Measurements from ENCODE around the gene RSPH1.

Gene RSPH1

GRCh38 chr21:42492201-42492600 is 3.8 kb downstream of the RSPH1 start:
- no peak overlapping the region for H3K4me3 ChIP-seq (replicated peaks; ENCODE audit: low read depth, low read length)
- no peak for TF ChIP-seq CTCF (IDR thresholded peaks at IDR 0.05; ENCODE audit: low read depth, low read length, missing control alignments)
- no peak for DNase-seq (ENCODE audit: extremely low read depth, low read depth)

- DNase-seq (ENCODE audit: extremely low read depth, low read depth): no peak
- no peak for TF ChIP-seq CTCF (IDR thresholded peaks at IDR 0.05; ENCODE audit: low read depth, low read length, missing control alignments)
- no peak overlapping the region for H3K4me3 ChIP-seq (replicated peaks; ENCODE audit: low read depth, low read length)
Observed at GRCh38 chr21:42491328-42491727, 4.7 kb downstream of the RSPH1 start.

- H3K4me3 ChIP-seq (replicated peaks; ENCODE audit: low read depth, low read length): no peak overlapping the region
- no peak for DNase-seq (ENCODE audit: extremely low read depth, low read depth)
- TF ChIP-seq CTCF (IDR thresholded peaks at IDR 0.05; ENCODE audit: low read depth, low read length, missing control alignments): no peak
Observed at GRCh38 chr21:42490720-42491119, 5.3 kb downstream of the RSPH1 start.

GRCh38 chr21:42489991-42490390 is 6.0 kb downstream of the RSPH1 start:
- no peak for TF ChIP-seq CTCF (IDR thresholded peaks at IDR 0.05; ENCODE audit: low read depth, low read length, missing control alignments)
- H3K4me3 ChIP-seq (replicated peaks; ENCODE audit: low read depth, low read length): no peak overlapping the region
- no peak for DNase-seq (ENCODE audit: extremely low read depth, low read depth)

GRCh38 chr21:42489006-42489563 is 6.9 kb downstream of the RSPH1 start:
- no peak overlapping the region for H3K4me3 ChIP-seq (replicated peaks; ENCODE audit: low read depth, low read length)
- DNase-seq (ENCODE audit: extremely low read depth, low read depth): no peak
- no peak for TF ChIP-seq CTCF (IDR thresholded peaks at IDR 0.05; ENCODE audit: low read depth, low read length, missing control alignments)

GRCh38 chr21:42486531-42486930 is 9.5 kb downstream of the RSPH1 start:
- no peak for DNase-seq (ENCODE audit: extremely low read depth, low read depth)
- H3K4me3 ChIP-seq (replicated peaks; ENCODE audit: low read depth, low read length): no peak overlapping the region
- no peak for TF ChIP-seq CTCF (IDR thresholded peaks at IDR 0.05; ENCODE audit: low read depth, low read length, missing control alignments)

GRCh38 chr21:42486072-42486471 is 10.0 kb downstream of the RSPH1 start:
- H3K4me3 ChIP-seq (replicated peaks; ENCODE audit: low read depth, low read length): no peak overlapping the region
- no peak for TF ChIP-seq CTCF (IDR thresholded peaks at IDR 0.05; ENCODE audit: low read depth, low read length, missing control alignments)
- DNase-seq (ENCODE audit: extremely low read depth, low read depth): no peak

All from HFF-Myc (cell line).